Measurements from ENCODE around the gene SMCO1. TPM values are rescaled to one million over a fixed set of nuclear protein-coding genes. Genes with fewer than 3 reads are reported as not detected.

The SMCO1 gene
- total and polyA plus RNA-seq, 4 donors, result not detected

- Histone ChIP-seq H3K27ac (ENCODE audit: low read depth in 1 of 2, low read length in 1 of 2) (no peak overlapping the region), H3K27me3 (ENCODE audit: control insufficient read depth in 3 of 3, insufficient read depth in 3 of 3, low read length in 2 of 3) (no peaks in the 10 kb centered on the region), H3K36me3 (ENCODE audit: control insufficient read depth in 4 of 4, insufficient read depth in 4 of 4, low read length in 4 of 4) (no peaks in the 10 kb centered on the region), H3K9ac (ENCODE audit: insufficient read depth in 1 of 2, low read length in 2 of 2) (no peak overlapping the region), H3K4me3 (no peak overlapping the region), H3K4me1 (ENCODE audit: control insufficient read depth in 5 of 5, insufficient read depth in 5 of 5, low read length in 5 of 5) (no peaks in the 10 kb centered on the region), H3K9me3 (ENCODE audit: control insufficient read depth in 4 of 4, insufficient read depth in 3 of 4, low read length in 3 of 4) (no peaks in the 10 kb centered on the region)
- TF ChIP-seq CTCF (IDR thresholded peaks at IDR 0.05; ENCODE audit: control extremely low read depth, extremely low read depth), result no peak
- 59 to 81% methylated on average over 5 of the region's 5 CpGs for WGBS, 2 donors
- DNase-seq, result peak in 2 of 3 donors; percentile 45 to 62
- no peak for ATAC-seq (ENCODE audit: insufficient read depth, low FRiP score)
Observed at GRCh38 chr3:196546537-196546936, 31.4 kb upstream of the SMCO1 start.

GRCh38 chr3:196544491-196544992 is 29.4 kb upstream of the SMCO1 start:
- WGBS, 2 donors, result 85 to 96% methylated on average over 2 of the region's 2 CpGs
- H3K4me3 ChIP-seq, result no peak overlapping the region
- no peak for ATAC-seq (ENCODE audit: insufficient read depth, low FRiP score)
- no peaks in the 10 kb centered on the region for H3K36me3 ChIP-seq (ENCODE audit: control insufficient read depth in 4 of 4, insufficient read depth in 4 of 4, low read length in 4 of 4)
- H3K4me1 ChIP-seq (ENCODE audit: control insufficient read depth in 5 of 5, insufficient read depth in 5 of 5, low read length in 5 of 5), result no peaks in the 10 kb centered on the region
- H3K27me3 ChIP-seq (ENCODE audit: control insufficient read depth in 3 of 3, insufficient read depth in 3 of 3, low read length in 2 of 3), result no peaks in the 10 kb centered on the region
- H3K9me3 ChIP-seq (ENCODE audit: control insufficient read depth in 4 of 4, insufficient read depth in 3 of 4, low read length in 3 of 4), result no peaks in the 10 kb centered on the region
- TF ChIP-seq CTCF (IDR thresholded peaks at IDR 0.05; ENCODE audit: control extremely low read depth, extremely low read depth), result no peak
- H3K27ac ChIP-seq (ENCODE audit: low read depth in 1 of 2, low read length in 1 of 2), result no peak overlapping the region
- no peak for DNase-seq
- no peak overlapping the region for H3K9ac ChIP-seq (ENCODE audit: insufficient read depth in 1 of 2, low read length in 2 of 2)

- Histone ChIP-seq H3K4me3 (no peak overlapping the region), H3K9ac (ENCODE audit: insufficient read depth in 1 of 2, low read length in 2 of 2) (no peak overlapping the region), H3K9me3 (ENCODE audit: control insufficient read depth in 4 of 4, insufficient read depth in 3 of 4, low read length in 3 of 4) (no peaks in the 10 kb centered on the region), H3K36me3 (ENCODE audit: control insufficient read depth in 4 of 4, insufficient read depth in 4 of 4, low read length in 4 of 4) (no peaks in the 10 kb centered on the region), H3K27ac (ENCODE audit: low read depth in 1 of 2, low read length in 1 of 2) (no peak overlapping the region), H3K27me3 (ENCODE audit: control insufficient read depth in 3 of 3, insufficient read depth in 3 of 3, low read length in 2 of 3) (no peaks in the 10 kb centered on the region), H3K4me1 (ENCODE audit: control insufficient read depth in 5 of 5, insufficient read depth in 5 of 5, low read length in 5 of 5) (no peaks in the 10 kb centered on the region)
- no peak for TF ChIP-seq CTCF (IDR thresholded peaks at IDR 0.05; ENCODE audit: control extremely low read depth, extremely low read depth)
- DNase-seq, result no peak
- WGBS, 2 donors, result 83 to 86% methylated on average over 6 of the region's 6 CpGs
- no peak for ATAC-seq (ENCODE audit: insufficient read depth, low FRiP score)
Observed at GRCh38 chr3:196541684-196542445, 26.7 kb upstream of the SMCO1 start.
